ENCODE measurements around the gene CPLX4. TPM values are rescaled to one million over a fixed set of nuclear protein-coding genes. Genes with fewer than 3 reads are reported as not detected.

Gene CPLX4
- polyA plus RNA-seq, 1 donor (not counting 4 experiments of a cell fraction or from before 2014, with no cell fraction given) = not detected

DNA sequence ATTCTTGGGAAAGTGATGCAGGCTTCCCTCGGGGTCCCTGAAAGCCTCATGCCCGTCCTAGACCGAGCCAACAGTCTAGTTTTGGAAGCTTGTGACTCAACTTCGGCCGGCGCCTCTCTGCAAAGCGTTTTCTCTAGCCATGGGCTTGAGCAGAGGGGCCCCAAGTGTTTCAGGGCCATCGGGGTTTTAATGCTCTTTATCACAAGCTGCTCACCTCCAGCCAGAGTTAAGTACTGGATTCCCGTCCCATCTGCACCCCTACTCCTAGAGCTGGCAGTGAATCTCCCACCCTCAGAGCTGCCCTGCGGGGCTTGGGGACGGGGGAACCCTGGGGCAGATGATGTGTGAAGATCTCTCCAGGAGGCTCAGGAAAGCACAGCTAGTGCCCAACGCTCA, 52.5 kb downstream of the CPLX4 start:
- peak; percentile 65 for TF ChIP-seq EZH2 (IDR thresholded peaks at IDR 0.05; ENCODE audit: low read length)
- TF ChIP-seq, protein P1, sequence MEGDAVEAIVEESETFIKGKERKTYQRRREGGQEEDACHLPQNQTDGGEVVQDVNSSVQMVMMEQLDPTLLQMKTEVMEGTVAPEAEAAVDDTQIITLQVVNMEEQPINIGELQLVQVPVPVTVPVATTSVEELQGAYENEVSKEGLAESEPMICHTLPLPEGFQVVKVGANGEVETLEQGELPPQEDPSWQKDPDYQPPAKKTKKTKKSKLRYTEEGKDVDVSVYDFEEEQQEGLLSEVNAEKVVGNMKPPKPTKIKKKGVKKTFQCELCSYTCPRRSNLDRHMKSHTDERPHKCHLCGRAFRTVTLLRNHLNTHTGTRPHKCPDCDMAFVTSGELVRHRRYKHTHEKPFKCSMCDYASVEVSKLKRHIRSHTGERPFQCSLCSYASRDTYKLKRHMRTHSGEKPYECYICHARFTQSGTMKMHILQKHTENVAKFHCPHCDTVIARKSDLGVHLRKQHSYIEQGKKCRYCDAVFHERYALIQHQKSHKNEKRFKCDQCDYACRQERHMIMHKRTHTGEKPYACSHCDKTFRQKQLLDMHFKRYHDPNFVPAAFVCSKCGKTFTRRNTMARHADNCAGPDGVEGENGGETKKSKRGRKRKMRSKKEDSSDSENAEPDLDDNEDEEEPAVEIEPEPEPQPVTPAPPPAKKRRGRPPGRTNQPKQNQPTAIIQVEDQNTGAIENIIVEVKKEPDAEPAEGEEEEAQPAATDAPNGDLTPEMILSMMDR (optimal IDR thresholded peaks at IDR 0.05 in 1 of 3, IDR thresholded peaks at IDR 0.05 in 1 of 3, conservative IDR thresholded peaks at IDR 0.05 in 1 of 3; ENCODE audit: extremely low read depth in 1 of 3, insufficient read depth in 2 of 3, low read length in 3 of 3) = no peak
- H3K79me2 ChIP-seq (ENCODE audit: control insufficient read depth, insufficient read depth, low read length) = no peaks in the 10 kb centered on the region
- H3K4me1 ChIP-seq (ENCODE audit: control insufficient read depth, extremely low read depth, insufficient read depth, low read length) = peaks cover 16% of the 10 kb centered on the region
- no peak overlapping the region for H3K4me3 ChIP-seq (ENCODE audit: control insufficient read depth in 2 of 3, extremely low read depth in 1 of 3, insufficient read depth in 2 of 3, low read depth in 1 of 3, low read length in 3 of 3)
- no peak overlapping the region for H3K4me2 ChIP-seq (ENCODE audit: control insufficient read depth, extremely low read depth, insufficient read depth, low read depth, low read length)
- no peak overlapping the region for H3K9ac ChIP-seq (ENCODE audit: control insufficient read depth, extremely low read depth, insufficient read depth, low read length)
- FAIRE-seq (no peak), DNase-seq (ENCODE audit: low read depth, low spot score) (no peak)
- no peaks in the 10 kb centered on the region for H3K36me3 ChIP-seq (ENCODE audit: control insufficient read depth in 2 of 2, extremely low read depth in 1 of 2, insufficient read depth in 2 of 2, low read length in 2 of 2)
- H3K27ac ChIP-seq (ENCODE audit: control insufficient read depth, insufficient read depth, low read length) = no peak overlapping the region
- dilution Hi-C loops (cut with MboI; ENCODE audit: extremely low pct_ligation_motif_present, low sequenced_read_pairs) = no loop called here
- no peaks in the 10 kb centered on the region for H3K9me3 ChIP-seq (ENCODE audit: control insufficient read depth, low read depth, low read length)
- H4K20me1 ChIP-seq (ENCODE audit: control insufficient read depth, extremely low read depth, insufficient read depth, low read length) = peaks cover 5% of the 10 kb centered on the region
- H2AFZ ChIP-seq (ENCODE audit: control insufficient read depth, low read length) = no peak overlapping the region
- H3K27me3 ChIP-seq (ENCODE audit: control insufficient read depth, extremely low read depth, insufficient read depth, low read length) = peaks cover 84% of the 10 kb centered on the region
- H3K9me1 ChIP-seq (ENCODE audit: control insufficient read depth, extremely low read depth, insufficient read depth, low read length) = peaks cover 2% of the 10 kb centered on the region

DNA sequence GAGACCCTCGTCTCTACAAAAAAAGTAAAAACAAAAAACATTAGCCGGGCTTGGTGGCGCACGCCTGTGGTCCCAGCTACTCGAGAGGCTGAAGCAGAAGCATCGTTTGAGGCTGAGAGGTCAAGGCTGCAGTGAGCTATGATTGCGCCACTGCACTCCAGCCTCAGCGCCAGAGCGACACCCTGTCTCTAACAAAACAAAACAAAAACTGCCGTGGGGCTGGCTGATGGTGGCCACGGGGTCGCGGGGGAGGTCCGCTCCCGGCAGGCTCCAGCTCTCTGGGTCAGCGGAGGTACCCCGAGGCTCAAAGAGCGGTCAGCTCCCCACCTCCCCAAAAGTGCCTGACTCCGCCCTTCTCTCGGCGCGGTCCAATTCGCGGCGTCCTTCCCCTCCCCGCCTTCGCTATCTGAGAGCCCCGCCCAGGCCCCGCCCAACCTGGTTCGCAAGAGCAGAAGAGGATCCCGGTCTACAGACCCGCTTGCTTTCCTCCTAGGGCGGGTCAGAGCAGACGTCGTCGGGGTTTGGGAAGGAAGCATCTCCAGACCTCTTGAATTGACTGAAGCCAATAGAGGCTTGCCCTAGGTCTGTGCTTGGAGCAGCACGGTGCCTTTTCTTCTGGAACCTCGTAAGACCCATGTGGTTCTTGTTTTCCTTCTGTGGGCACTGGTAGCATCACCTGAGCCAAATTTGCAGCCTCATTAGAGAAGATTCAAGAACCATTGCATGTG, 53.0 kb downstream of the CPLX4 start:
- Histone ChIP-seq H3K27ac (ENCODE audit: control insufficient read depth, insufficient read depth, low read length) (no peak overlapping the region), H3K4me3 (ENCODE audit: control insufficient read depth in 2 of 3, extremely low read depth in 1 of 3, insufficient read depth in 2 of 3, low read depth in 1 of 3, low read length in 3 of 3) (peak overlapping the region; percentile 15 to 57 (median 35)), H3K4me1 (ENCODE audit: control insufficient read depth, extremely low read depth, insufficient read depth, low read length) (peaks cover 16% of the 10 kb centered on the region), H2AFZ (ENCODE audit: control insufficient read depth, low read length) (no peak overlapping the region), H3K9ac (ENCODE audit: control insufficient read depth, extremely low read depth, insufficient read depth, low read length) (no peak overlapping the region), H3K4me2 (ENCODE audit: control insufficient read depth, extremely low read depth, insufficient read depth, low read depth, low read length) (peak overlapping the region; percentile 66), H3K36me3 (ENCODE audit: control insufficient read depth in 2 of 2, extremely low read depth in 1 of 2, insufficient read depth in 2 of 2, low read length in 2 of 2) (no peaks in the 10 kb centered on the region), H3K79me2 (ENCODE audit: control insufficient read depth, insufficient read depth, low read length) (no peaks in the 10 kb centered on the region), H3K9me1 (ENCODE audit: control insufficient read depth, extremely low read depth, insufficient read depth, low read length) (peaks cover 2% of the 10 kb centered on the region), H3K9me3 (ENCODE audit: control insufficient read depth, low read depth, low read length) (no peaks in the 10 kb centered on the region), H3K27me3 (ENCODE audit: control insufficient read depth, extremely low read depth, insufficient read depth, low read length) (peaks cover 78% of the 10 kb centered on the region), H4K20me1 (ENCODE audit: control insufficient read depth, extremely low read depth, insufficient read depth, low read length) (peaks cover 5% of the 10 kb centered on the region)
- no peak for DNase-seq (ENCODE audit: low read depth, low spot score)
- no peak for FAIRE-seq
- peak; percentile 61 for TF ChIP-seq EZH2 (IDR thresholded peaks at IDR 0.05; ENCODE audit: low read length)
- TF ChIP-seq, protein P1 (optimal IDR thresholded peaks at IDR 0.05 in 1 of 3, IDR thresholded peaks at IDR 0.05 in 1 of 3, conservative IDR thresholded peaks at IDR 0.05 in 1 of 3; ENCODE audit: extremely low read depth in 1 of 3, insufficient read depth in 2 of 3, low read length in 3 of 3) = no peak
- dilution Hi-C loops (cut with MboI; ENCODE audit: extremely low pct_ligation_motif_present, low sequenced_read_pairs) = no loop called here

Data from keratinocyte (primary cell).